Nephron (organoid): ENCODE data around the gene MAPK8.
"Not testable (repeated sequence)": the region's sequence is repeated elsewhere in the genome, so short reads cannot be mapped to it uniquely, and the experiment has no call there.

Experiments
- H3K27ac Mint-ChIP-seq, 3 experiments: 2 replicates each; pipeline ENCODE4 v1.8.0; 2020; ENCODE audit warnings: mixed read lengths in 3 of 3, mild to moderate bottlenecking in 2 of 3, moderate library complexity in 1 of 3
- H3K27me3 Mint-ChIP-seq: 2 replicates; pipeline ENCODE4 v1.8.0; 2021; ENCODE audit warnings: low read depth, mild to moderate bottlenecking, moderate library complexity, mixed read lengths
- H3K36me3 Mint-ChIP-seq: 2 replicates; pipeline ENCODE4 v1.8.0; 2020; ENCODE audit warnings: low read depth, mixed read lengths
- H3K4me1 Mint-ChIP-seq: 2 replicates; pipeline ENCODE4 v1.8.0; 2020; ENCODE audit warnings: mixed read lengths
- H3K4me3 Mint-ChIP-seq, 3 experiments: 2 replicates each; pipeline ENCODE4 v1.8.0; 2020; ENCODE audit warnings: mild to moderate bottlenecking in 3 of 3, mixed read lengths in 3 of 3, moderate library complexity in 2 of 3
- H3K9me3 Mint-ChIP-seq: 2 replicates; pipeline ENCODE4 v1.8.0; 2020; ENCODE audit warnings: mixed read lengths
- CTCF ChIP-seq, 3 experiments: fragments of 200-600 bp; sonication (generic); IDR thresholded peaks; one replicate each; pipeline ENCODE4 v1.5.0; 2021; ENCODE audit warnings: antibody characterized with exemption in 3 of 3; ENCODE audit not compliant: unreplicated experiment in 3 of 3

The MAPK8 gene

DNA sequence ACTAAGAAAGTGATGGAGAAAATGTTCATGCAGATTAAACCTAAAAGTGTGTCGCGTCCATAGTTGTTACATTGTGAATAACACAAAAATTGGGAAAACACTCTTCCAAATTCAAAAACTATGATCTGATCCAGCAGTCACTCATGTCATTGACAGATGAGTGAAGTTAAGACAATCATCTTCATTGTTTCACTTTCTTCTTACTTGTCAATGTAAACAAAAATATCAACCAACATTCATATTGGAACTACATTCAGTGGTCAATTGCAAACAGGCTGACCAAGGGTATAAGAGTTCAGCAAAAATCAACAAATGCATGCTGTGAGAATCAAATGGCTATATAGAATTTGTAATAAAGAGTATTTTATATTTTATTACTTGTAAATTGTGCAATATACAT is 33.8 kb upstream of the MAPK8 start:
- Mint-ChIP-seq H3K27ac (no peak overlapping the region), H3K4me1 (peaks cover 3% of the 10 kb centered on the region), H3K9me3 (no peaks in the 10 kb centered on the region), H3K27me3 (peaks cover 7% of the 10 kb centered on the region), H3K4me3 (no peak overlapping the region), H3K36me3 (no peaks in the 10 kb centered on the region)
- TF ChIP-seq CTCF (IDR thresholded peaks at IDR 0.05; ENCODE audit: unreplicated experiment in 3 of 3), result no peak

DNA sequence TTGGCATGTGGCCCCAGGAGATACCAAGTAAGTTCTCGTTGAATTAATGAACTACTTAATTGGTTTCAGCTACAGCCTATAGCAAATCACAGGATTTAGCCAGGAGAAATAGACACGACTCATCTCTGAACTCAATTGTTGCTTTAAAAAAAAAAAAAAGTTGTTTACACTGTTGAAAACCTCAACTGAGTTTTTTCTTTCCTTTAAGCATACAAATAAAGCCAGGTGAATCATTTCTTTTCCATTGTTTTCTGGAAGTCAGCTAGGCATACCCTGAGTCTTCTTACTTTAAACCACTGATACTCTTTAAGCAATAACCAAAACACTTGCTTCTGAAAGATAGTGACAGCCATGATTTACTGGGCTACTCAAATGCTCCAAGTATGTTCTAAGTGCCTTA is 32.7 kb upstream of the MAPK8 start:
- Mint-ChIP-seq H3K36me3 (no peaks in the 10 kb centered on the region), H3K9me3 (peaks cover 2% of the 10 kb centered on the region), H3K4me1 (peaks cover 3% of the 10 kb centered on the region), H3K4me3 (no peak overlapping the region), H3K27ac (no peak overlapping the region), H3K27me3 (peaks cover 7% of the 10 kb centered on the region)
- TF ChIP-seq CTCF (IDR thresholded peaks at IDR 0.05; ENCODE audit: unreplicated experiment in 3 of 3), result no peak

DNA sequence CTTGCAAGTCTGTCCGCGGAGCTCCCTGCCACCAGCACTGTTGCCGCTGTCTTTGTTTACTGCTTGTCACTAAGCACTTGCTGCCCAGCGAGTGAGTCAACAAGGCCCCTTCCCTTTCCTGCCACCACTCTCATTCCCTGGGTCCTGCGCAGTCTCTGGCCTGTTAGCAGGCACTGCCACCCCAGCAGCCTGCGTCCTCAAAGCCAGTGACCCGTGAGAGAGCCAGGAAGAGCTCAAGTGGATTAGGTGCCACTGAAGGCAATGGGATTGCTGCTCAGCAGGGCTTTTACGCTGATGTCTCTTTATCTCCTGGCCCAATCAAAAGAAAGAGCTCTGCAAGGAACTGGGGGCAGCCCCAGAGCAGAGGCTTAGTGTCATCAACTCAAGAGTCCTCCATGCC is 31.8 kb upstream of the MAPK8 start, which contains the start of gene FRMPD2:
Gene FRMPD2 (minus strand): TSS at position 61 of the 400 bp plus-strand sequence. CDS start 129 bp downstream, outside the sequence.
- Mint-ChIP-seq H3K36me3 (no peaks in the 10 kb centered on the region), H3K4me1 (peaks cover 3% of the 10 kb centered on the region), H3K9me3 (peaks cover 5% of the 10 kb centered on the region), H3K27me3 (peaks cover 8% of the 10 kb centered on the region), H3K4me3 (no peak within 1 kb of the TSS), H3K27ac (no peak within 1 kb of the TSS)
- TF ChIP-seq CTCF (IDR thresholded peaks at IDR 0.05; ENCODE audit: unreplicated experiment in 3 of 3), result no peak

GRCh38 chr10:48277093-48277492 is 29.4 kb upstream of the MAPK8 start:
- no peak for TF ChIP-seq CTCF (IDR thresholded peaks at IDR 0.05; ENCODE audit: unreplicated experiment in 3 of 3)
- no peaks in the 10 kb centered on the region for H3K4me1 Mint-ChIP-seq
- peaks cover 9% of the 10 kb centered on the region for H3K27me3 Mint-ChIP-seq
- H3K36me3 Mint-ChIP-seq, result no peaks in the 10 kb centered on the region
- H3K4me3 Mint-ChIP-seq, result no peak overlapping the region
- peaks cover 18% of the 10 kb centered on the region for H3K9me3 Mint-ChIP-seq
- no peak overlapping the region for H3K27ac Mint-ChIP-seq

DNA sequence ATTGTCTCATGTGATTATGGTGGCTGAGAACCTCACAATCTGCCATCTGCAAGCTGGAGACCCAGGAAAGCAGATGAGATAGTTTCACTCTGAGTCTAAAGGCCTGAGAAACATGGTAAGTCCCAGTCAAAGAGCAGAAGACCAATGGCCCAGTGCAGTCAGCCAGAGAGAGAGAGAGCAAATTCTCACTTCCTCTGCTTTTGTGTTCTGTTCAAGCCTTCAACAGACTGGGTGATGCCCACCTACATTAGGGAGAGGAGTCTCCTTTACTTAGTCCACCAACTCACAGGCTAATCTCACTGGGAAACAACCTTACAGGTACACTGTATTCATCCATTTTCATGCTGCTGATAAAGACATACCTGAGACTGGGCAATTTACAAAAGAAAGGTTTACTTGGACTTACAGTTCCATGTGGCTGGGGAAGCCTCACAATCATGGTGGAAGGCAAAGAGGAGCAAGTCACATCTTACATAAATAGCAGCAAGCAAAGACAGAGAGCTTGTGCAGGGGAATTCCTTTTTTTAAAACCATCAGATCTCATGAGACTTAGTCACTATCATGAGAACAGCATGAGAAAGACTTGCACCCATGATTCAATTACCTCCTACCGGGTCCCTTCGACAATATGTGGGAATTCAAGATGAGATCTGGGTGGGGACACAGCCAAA is 27.3 kb upstream of the MAPK8 start:
- Mint-ChIP-seq H3K27me3 (peaks cover 15% of the 10 kb centered on the region), H3K4me3 (no peak overlapping the region), H3K27ac (no peak overlapping the region), H3K4me1 (no peaks in the 10 kb centered on the region), H3K36me3 (no peaks in the 10 kb centered on the region), H3K9me3 (peaks cover 28% of the 10 kb centered on the region)
- TF ChIP-seq CTCF (IDR thresholded peaks at IDR 0.05; ENCODE audit: unreplicated experiment in 3 of 3), result no peak

GRCh38 chr10:48281697-48282096 is 24.8 kb upstream of the MAPK8 start:
- H3K36me3 Mint-ChIP-seq, H3K4me1 Mint-ChIP-seq, H3K27ac Mint-ChIP-seq, H3K4me3 Mint-ChIP-seq: not testable (repeated sequence)
- peaks cover 20% of the 10 kb centered on the region for H3K27me3 Mint-ChIP-seq
- H3K9me3 Mint-ChIP-seq, result peaks cover 34% of the 10 kb centered on the region
